IPS-18a (cell line): Measurements from ENCODE around the gene PTPRS.

Experiments used
- H3K27ac ChIP-seq: one replicate; pipeline ENCODE4 v1.5.1; 2013; ENCODE audit warnings: low read length
- H3K27me3 ChIP-seq: one replicate; pipeline ENCODE4 v1.6.1; 2013; ENCODE audit warnings: mild to moderate bottlenecking, low read length; ENCODE audit not compliant: control insufficient read depth, insufficient read depth
- H3K36me3 ChIP-seq: one replicate; pipeline ENCODE4 v1.6.1; 2013; ENCODE audit warnings: low read depth, low read length; ENCODE audit not compliant: control insufficient read depth
- H3K4me1 ChIP-seq: one replicate; pipeline ENCODE4 v1.6.1; 2013; ENCODE audit warnings: low read depth, low read length; ENCODE audit not compliant: control insufficient read depth
- H3K4me3 ChIP-seq: one replicate; pipeline ENCODE4 v1.5.1; 2013; ENCODE audit warnings: low read length
- H3K9ac ChIP-seq: one replicate; pipeline ENCODE4 v1.6.1; 2013; ENCODE audit warnings: mild to moderate bottlenecking, low read length, moderate library complexity
- H3K9me3 ChIP-seq: one replicate; pipeline ENCODE4 v1.6.1; 2013; ENCODE audit warnings: low read depth, low read length; ENCODE audit not compliant: control insufficient read depth

PTPRS gene

GRCh38 chr19:5314907-5315298 lies 25.7 kb downstream of the PTPRS start:
- Histone ChIP-seq H3K27me3 (no peaks in the 10 kb centered on the region), H3K4me1 (no peaks in the 10 kb centered on the region), H3K36me3 (no peaks in the 10 kb centered on the region), H3K9me3 (no peaks in the 10 kb centered on the region), H3K27ac (no peak overlapping the region), H3K9ac (no peak overlapping the region), H3K4me3 (no peak overlapping the region)

GRCh38 chr19:5314012-5314906 lies 26.4 kb downstream of the PTPRS start:
- H3K4me1 ChIP-seq: no peaks in the 10 kb centered on the region
- no peak overlapping the region for H3K9ac ChIP-seq
- H3K4me3 ChIP-seq: no peak overlapping the region
- no peaks in the 10 kb centered on the region for H3K27me3 ChIP-seq
- H3K9me3 ChIP-seq: no peaks in the 10 kb centered on the region
- no peak overlapping the region for H3K27ac ChIP-seq
- no peaks in the 10 kb centered on the region for H3K36me3 ChIP-seq

DNA sequence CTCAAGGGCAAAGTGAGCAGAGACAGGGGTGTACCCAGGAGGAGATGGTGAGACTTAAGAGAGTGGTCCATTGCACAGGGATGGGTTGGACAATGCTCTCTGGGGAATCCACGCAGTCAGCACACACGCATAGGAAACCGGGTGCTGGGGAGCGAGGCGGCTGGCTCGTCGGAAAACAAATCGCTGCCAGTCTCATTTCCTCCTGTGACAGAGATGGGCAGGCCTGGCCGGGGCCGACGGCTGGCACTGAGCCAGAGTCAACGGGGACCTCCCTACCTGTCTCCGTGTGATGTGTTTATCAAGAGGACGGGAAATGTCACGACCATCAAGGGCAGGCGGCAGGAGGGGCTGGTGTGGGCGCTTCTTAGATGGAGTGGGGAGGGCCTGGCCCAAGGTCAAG lies 27.3 kb downstream of the PTPRS start:
- Histone ChIP-seq H3K9me3 (no peaks in the 10 kb centered on the region), H3K27ac (no peak overlapping the region), H3K27me3 (no peaks in the 10 kb centered on the region), H3K36me3 (no peaks in the 10 kb centered on the region), H3K4me3 (no peak overlapping the region), H3K4me1 (no peaks in the 10 kb centered on the region), H3K9ac (no peak overlapping the region)

DNA sequence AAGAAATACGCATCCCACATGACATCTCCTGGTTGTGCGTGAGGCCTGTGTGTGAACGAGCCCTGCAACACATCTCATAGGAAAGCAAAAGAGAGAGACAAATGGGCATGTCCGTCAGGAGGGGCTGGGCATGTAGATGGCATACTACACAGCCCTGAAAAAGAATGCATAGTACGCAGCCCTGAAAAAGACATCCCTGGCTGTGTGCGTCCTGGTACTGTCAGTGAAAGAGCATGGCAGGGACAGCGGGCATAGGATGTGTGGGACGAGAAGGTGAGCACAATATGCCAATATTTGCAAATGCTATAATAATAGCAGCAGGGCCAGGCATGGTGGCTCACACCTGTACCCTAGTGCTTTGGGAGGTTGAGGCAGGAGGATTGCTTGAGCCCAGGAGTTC lies 28.6 kb downstream of the PTPRS start:
- Histone ChIP-seq H3K9me3 (no peaks in the 10 kb centered on the region), H3K27ac (no peak overlapping the region), H3K4me1 (no peaks in the 10 kb centered on the region), H3K36me3 (no peaks in the 10 kb centered on the region), H3K27me3 (no peaks in the 10 kb centered on the region), H3K4me3 (no peak overlapping the region), H3K9ac (no peak overlapping the region)

GRCh38 chr19:5309438-5310204 lies 31.0 kb downstream of the PTPRS start:
- Histone ChIP-seq H3K27ac (no peak overlapping the region), H3K27me3 (no peaks in the 10 kb centered on the region), H3K4me3 (no peak overlapping the region), H3K9ac (no peak overlapping the region), H3K9me3 (no peaks in the 10 kb centered on the region), H3K4me1 (no peaks in the 10 kb centered on the region), H3K36me3 (no peaks in the 10 kb centered on the region)

DNA sequence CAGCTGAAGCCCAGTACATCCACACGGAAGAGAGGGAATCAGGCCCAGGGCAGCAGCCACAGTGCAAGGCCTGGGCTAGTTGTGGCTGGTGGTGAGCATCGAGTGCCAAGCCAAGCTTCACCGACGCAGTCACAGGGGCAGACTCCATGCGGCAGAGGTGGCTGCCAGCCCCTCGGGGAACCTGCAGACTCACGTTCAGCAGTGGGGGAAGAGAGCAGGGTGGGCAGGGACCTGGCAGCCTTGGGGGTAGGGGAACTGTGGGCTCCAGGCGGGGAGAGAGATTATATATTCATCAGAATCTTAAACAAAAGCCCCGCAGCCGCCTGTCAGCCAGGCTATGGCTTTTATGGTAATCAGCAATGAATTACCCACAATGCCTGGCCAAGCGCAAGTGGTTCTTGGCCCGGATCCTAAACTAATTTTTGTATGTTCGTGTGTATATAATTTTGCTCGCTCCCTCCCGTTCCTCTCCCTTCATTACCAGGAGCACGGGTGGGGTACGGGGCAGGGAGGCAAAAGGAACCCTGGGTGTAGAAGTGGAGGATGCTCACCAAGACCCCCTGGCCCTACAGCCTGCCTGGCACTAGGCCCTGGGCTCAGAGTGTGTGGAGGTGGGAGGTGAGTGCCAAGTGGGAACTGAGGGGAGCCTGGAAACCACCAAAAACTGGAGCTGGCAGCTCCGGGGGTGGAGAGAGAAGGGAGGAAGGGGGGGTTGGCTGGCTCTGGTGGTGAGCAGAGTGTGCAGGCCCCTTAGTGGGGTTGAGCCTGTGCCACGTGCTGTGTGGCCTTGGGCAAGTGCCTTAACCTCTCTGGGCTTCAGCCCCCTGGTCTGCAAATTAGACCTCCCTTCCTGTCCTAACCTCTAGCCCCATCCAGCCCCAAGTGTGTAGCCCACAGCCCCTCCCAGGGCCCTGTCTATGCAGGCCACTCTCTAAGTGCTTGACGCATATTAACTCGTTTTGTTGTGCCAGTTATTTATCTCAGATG lies 31.9 kb downstream of the PTPRS start:
- H3K27me3 ChIP-seq: no peaks in the 10 kb centered on the region

DNA sequence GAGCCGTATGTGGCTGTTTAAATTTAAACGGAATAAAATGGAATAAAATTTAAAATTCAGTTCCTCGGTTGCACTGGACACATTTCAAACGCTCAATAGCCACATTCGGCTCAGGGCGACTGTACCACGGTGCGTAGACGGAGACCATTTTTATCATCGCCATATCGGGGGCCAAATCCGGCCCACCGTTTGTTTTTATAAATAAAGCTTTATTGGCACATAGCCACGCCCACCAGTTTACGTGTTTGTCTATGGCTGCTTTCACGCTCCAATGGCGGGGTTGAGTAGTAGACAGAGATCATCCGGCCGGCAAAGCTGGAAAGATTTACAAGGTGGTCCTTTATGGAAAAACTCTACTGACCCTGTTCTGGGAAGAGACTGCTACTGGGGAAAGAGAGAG lies 33.0 kb downstream of the PTPRS start:
- Histone ChIP-seq H3K27ac (no peak overlapping the region), H3K9me3 (no peaks in the 10 kb centered on the region), H3K36me3 (peaks cover 3% of the 10 kb centered on the region), H3K27me3 (no peaks in the 10 kb centered on the region), H3K4me3 (no peak overlapping the region), H3K4me1 (no peaks in the 10 kb centered on the region), H3K9ac (no peak overlapping the region)

More for the DNA sequence above, 31.9 kb downstream of the PTPRS start:
- Histone ChIP-seq H3K9ac (no peak overlapping the region), H3K9me3 (no peaks in the 10 kb centered on the region), H3K4me3 (no peak overlapping the region), H3K27ac (no peak overlapping the region), H3K36me3 (no peaks in the 10 kb centered on the region), H3K4me1 (no peaks in the 10 kb centered on the region)

DNA sequence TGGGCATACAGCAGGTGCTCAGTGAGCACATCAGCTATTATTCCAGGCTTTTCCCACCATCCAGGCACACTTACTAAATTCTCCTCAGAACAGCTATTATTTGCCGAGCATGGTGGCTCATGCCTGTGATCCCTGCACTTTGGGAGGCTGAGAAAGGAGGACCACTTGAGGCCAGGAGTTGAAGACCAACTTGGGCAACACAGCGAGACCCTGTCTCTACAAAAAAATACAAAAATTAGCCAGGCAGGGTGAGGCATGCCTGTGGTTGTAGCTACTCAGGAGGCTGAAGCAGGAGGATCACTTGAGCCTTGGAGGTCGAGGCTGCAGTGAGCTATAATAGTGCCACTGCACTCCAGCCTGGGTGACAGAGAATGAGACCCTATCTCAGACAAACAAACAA lies 35.4 kb downstream of the PTPRS start:
- H3K4me3 ChIP-seq: no peak overlapping the region
- no peak overlapping the region for H3K27ac ChIP-seq
- peaks cover 3% of the 10 kb centered on the region for H3K36me3 ChIP-seq
- H3K9me3 ChIP-seq: no peaks in the 10 kb centered on the region
- H3K4me1 ChIP-seq: no peaks in the 10 kb centered on the region
- H3K9ac ChIP-seq: no peak overlapping the region
- H3K27me3 ChIP-seq: no peaks in the 10 kb centered on the region

DNA sequence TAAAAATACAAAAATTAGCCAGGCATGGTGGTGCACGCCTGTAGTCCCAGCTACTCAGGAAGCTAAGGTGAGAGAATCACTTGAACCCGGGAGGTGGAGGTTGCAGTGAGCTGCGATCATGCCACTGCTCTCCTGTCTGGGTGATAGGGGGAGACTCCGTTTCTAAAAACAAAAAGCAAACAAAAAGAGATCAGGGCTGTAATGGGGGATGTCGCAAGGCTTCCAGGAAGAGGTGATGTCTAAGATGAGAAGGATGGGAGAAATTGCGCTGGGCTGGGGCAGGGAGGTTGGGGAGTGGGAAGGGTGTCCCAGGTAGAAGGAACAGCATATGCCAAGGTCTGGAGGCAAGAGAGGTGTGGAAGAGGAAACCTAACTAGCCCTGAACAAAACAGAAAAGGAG lies 36.1 kb downstream of the PTPRS start:
- Histone ChIP-seq H3K4me3 (no peak overlapping the region), H3K4me1 (no peaks in the 10 kb centered on the region), H3K9ac (no peak overlapping the region), H3K9me3 (no peaks in the 10 kb centered on the region), H3K27ac (no peak overlapping the region), H3K36me3 (peaks cover 3% of the 10 kb centered on the region), H3K27me3 (no peaks in the 10 kb centered on the region)

- Histone ChIP-seq H3K36me3 (peaks cover 3% of the 10 kb centered on the region), H3K9ac (no peak overlapping the region), H3K9me3 (no peaks in the 10 kb centered on the region), H3K27me3 (no peaks in the 10 kb centered on the region), H3K4me1 (no peaks in the 10 kb centered on the region), H3K4me3 (no peak overlapping the region), H3K27ac (no peak overlapping the region)
These were observed 37.4 kb downstream of the PTPRS start for GRCh38 chr19:5303208-5303607.

- no peak overlapping the region for H3K4me3 ChIP-seq
- H3K27ac ChIP-seq: no peak overlapping the region
- no peaks in the 10 kb centered on the region for H3K9me3 ChIP-seq
- H3K36me3 ChIP-seq: peaks cover 3% of the 10 kb centered on the region
- no peaks in the 10 kb centered on the region for H3K27me3 ChIP-seq
- H3K9ac ChIP-seq: no peak overlapping the region
- H3K4me1 ChIP-seq: no peaks in the 10 kb centered on the region
These were observed 38.2 kb downstream of the PTPRS start for GRCh38 chr19:5302396-5302795.
